IPS-NIHi7 (cell line): Measurements from ENCODE around the gene AGMAT.
A peak's percentile ranks its signal among the peaks of the same experiment; 100 is the strongest.

Experiments
- DNase-seq: peaks from one replicate; pipeline ENCODE4 v3.0.0; 2012; ENCODE audit warnings: mixed read lengths; ENCODE audit errors: extremely low spot score

Gene AGMAT, protein sequence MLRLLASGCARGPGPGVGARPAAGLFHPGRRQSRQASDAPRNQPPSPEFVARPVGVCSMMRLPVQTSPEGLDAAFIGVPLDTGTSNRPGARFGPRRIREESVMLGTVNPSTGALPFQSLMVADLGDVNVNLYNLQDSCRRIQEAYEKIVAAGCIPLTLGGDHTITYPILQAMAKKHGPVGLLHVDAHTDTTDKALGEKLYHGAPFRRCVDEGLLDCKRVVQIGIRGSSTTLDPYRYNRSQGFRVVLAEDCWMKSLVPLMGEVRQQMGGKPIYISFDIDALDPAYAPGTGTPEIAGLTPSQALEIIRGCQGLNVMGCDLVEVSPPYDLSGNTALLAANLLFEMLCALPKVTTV

GRCh38 chr1:15584489-15585363 lies at the start of gene AGMAT:
AGMAT (minus strand) TSS chr1:15585051; CDS start chr1:15584967, 84 bp downstream.
- DNase-seq, result peak; percentile 92

- DNase-seq, result no peak
Measured at GRCh38 chr1:15633756-15634420, 49.0 kb upstream of the AGMAT start.

DNA sequence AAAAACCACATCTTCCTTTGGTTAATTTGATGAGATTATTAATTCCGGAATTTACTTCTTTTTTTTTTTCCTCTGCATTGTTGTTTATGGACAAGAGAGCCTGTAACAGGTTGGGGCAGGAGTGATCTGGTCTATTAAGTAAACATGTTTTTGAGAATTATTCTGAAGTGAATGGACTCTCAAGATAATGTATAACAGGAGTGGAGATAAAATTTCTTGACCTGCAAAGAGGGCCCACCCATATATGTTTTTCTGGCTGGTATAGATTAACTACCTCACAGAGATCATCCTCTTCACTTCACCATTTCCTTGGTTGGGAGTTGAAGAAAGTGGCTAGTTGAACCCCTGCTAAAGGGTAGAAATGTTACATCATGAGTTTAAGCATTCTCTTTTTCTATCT lies 43.2 kb upstream of the AGMAT start:
- DNase-seq, result no peak

DNA sequence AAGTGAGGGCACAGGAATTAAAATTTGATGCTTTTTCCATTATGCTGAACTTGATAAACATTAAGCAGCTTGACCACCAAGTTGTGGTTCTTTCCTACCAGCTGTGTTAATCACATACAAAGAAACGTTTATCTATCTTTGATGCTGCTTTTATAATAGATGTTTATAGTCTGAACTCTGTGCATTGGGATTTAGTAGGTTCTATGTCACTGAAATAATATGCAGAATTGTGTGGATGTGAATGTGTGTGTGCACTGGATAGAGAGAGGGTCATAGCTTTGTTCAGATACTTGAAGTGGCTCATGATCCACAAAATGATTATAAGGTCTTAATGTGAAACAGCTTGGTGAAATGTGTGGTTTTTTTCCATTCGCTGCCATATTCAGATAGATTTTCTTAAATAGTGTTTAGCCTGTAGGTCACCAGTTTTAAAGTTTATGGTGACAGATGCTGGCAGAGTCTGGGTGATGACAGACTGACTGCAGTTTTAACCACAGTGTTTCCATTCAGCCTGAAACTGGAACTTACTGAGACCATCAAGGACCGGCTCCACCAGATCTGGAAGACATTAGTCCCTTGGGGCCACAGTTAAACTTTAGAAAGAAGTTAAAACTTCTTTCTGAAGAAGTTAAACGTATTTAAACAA lies 42.6 kb upstream of the AGMAT start:
- no peak for DNase-seq

GRCh38 chr1:15626269-15626950 lies 41.6 kb upstream of the AGMAT start:
- no peak for DNase-seq

- no peak for DNase-seq
Measured at GRCh38 chr1:15625056-15625917, 40.4 kb upstream of the AGMAT start.

DNA sequence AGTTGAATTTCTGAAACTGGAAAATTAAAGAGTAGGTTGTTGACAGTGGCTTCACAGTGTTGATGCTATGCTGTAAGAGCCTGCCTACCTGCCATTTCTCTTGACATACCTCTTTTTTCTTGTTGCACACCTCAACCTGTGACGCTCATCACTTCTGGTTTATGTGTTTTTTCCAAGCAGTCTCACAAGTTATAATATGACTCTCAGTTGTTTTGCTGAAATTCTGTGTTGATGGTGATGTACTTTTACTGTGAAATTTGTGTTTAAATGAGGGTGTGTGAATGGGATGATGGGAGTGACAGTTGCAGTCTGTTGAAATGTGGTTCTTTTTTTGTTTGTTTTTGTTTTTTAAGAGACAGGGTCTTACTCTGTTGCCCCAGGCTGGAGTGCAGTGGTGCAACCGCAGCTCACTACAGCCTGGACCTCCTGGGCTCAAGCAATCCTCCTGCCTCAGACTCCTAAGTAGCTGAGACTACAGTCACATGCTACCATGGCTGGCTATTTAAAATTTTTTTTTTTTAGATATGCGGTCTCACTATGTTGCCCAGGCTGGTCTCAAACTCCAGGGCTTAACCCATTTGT lies 39.4 kb upstream of the AGMAT start:
- no peak for DNase-seq

GRCh38 chr1:15623435-15623834 lies 38.6 kb upstream of the AGMAT start:
- no peak for DNase-seq

GRCh38 chr1:15622712-15623373 lies 38.0 kb upstream of the AGMAT start:
- DNase-seq, result no peak

- no peak for DNase-seq
Measured at GRCh38 chr1:15621975-15622374, 37.1 kb upstream of the AGMAT start.

DNA sequence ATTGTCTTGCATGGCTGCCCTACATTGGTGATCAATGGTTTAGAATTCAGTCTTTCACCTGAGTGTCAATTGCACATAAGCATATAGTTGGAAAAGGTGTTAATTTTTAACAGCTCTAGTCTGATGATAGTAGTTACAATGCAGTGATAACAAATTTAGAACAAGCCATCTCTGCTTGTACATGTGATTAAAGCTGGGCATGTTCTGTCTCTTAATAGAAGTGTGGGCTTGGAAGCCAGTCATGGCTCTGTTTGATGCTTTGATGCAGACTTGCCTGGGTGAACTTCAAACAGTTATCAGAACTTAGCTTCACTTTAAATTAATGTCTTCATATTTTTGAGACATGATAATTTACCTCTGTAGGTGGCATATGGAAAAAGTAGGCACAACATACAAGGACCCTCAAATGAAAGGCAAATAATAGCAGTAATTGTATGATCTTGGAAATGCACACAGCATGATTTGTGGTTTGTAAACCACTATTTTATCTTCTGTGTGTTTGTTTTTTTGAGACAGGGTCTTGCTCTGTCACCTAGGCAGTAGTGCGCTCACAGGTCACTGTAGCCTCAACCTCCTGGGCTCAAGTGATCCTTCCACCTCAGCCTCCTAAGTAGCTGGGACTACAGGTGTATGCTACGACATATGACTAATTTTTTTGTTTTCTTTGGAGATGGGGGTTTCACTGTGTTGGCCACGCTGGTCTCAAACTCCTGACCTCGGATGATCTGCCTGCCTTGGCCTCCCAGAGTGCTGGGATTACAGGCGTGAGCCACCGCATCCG lies 36.2 kb upstream of the AGMAT start:
- no peak for DNase-seq

GRCh38 chr1:15620155-15620545 lies 35.3 kb upstream of the AGMAT start:
- no peak for DNase-seq

GRCh38 chr1:15618655-15619525 lies 34.0 kb upstream of the AGMAT start:
- no peak for DNase-seq

DNA sequence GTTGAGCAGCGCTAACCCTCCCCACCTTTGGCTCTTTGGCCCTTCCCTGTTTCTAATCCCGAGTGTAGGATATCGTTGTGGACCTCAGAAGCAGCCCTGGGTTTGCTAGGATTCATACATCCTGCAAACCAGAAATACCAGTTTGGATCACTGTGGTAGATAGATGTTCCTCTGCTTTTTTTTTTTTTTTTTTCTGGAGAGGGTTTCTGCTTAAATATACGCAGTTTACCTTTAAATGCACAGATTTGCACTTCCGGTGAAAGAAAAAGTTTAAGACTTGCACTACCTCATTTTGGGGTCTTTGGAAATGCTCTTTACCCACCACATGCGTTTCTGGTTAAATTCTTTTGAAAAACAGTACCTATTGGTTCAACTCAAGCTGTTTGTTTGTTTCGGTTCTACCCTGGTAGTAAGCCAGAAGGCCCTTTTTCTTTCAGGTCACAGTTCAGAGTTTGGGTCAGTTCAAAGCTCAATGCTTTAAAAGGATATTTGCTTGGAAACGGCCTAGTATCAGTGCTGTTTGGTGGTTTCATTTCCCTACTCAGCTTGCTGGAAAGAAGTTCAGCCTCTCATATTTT lies 33.3 kb upstream of the AGMAT start:
- DNase-seq, result no peak

DNA sequence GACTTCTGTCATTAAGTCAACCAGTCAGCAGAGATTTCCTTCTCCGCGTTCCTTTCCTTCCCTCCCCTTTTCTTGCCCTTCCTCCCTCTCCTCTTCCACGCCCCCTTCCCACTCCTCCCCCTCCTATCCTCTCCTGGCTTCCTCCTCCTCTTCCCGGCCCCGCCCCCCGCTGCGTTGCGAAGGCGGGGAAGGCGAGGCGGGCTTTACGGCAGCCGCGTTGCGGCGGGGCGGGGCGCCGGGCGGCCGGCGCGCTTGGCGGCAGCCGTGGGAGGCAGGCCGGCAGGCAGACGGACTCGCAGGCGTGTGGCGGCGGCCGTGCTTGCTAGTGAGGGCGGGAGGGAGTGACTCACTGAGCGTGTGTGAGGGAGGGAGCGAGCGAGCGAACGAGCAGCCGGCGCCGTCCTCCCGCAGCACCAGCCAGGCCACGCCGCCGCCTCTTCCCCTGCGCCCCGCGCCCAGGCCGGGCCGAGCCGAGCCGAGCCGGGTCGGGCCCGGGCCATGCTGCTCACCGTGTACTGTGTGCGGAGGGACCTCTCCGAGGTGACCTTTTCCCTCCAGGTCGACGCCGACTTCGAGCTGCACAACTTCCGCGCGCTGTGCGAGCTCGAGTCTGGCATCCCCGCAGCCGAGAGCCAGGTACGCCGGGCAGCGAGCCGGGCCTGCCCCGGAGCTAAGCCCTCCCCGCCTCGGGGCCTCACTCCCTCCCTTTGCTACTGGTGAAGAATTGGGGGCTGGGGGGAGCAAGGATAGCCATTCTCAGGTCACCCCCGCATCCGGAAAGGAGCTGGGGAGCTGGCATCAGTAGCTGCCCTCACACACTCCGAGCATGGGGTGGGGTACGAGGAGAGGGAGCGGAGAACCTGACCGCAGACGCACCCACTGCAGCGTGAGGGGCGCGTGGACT lies 32.6 kb upstream of the AGMAT start, which contains the start of gene DDI2:
TSS of gene DDI2 (plus strand) at position 286 of the 904 bp plus-strand sequence. CDS start at position 499, 213 bp downstream.
- peak; percentile 95 for DNase-seq
